K562 (cell line): Measurements from ENCODE around the gene MAK. TPM values are rescaled to one million over a fixed set of nuclear protein-coding genes. Genes with fewer than 3 reads are reported as not detected.

Experiments used
- CTBP1 ChIP-seq: fragments of 450-650 bp; IDR thresholded peaks from 2 replicates; pipeline ENCODE4 v1.6.1; 2016; ENCODE audit warnings: borderline replicate concordance
- FOXK1 ChIP-seq: sonication (generic); formaldehyde crosslinking; IDR thresholded peaks from 2 replicates; pipeline ENCODE4 v1.8.0; 2022; ENCODE audit warnings: missing genetic modification reagents, mild to moderate bottlenecking, borderline replicate concordance
- KDM2B ChIP-seq: fragments of 250-450 bp; sonication (Bioruptor Pico); IDR thresholded peaks from 2 replicates; pipeline ENCODE4 v1.8.0; 2021; ENCODE audit warnings: mild to moderate bottlenecking, moderate library complexity
- NFIX ChIP-seq: fragments of 250-450 bp; sonication (Bioruptor Pico); IDR thresholded peaks from 2 replicates; pipeline ENCODE4 v1.4.0; 2020; ENCODE audit warnings: low read depth, mild to moderate bottlenecking, moderate library complexity
- NR3C1 ChIP-seq: sonication (generic); formaldehyde crosslinking; IDR thresholded peaks from 2 replicates; pipeline ENCODE4 v1.8.1; 2022; ENCODE audit warnings: missing genetic modification reagents
- SAFB ChIP-seq: fragments of 200-400 bp; formaldehyde crosslinking; IDR thresholded peaks from 2 replicates; pipeline ENCODE4 v1.6.1; 2017; ENCODE audit warnings: low read depth, low read length, borderline replicate concordance
- TCF7L2 ChIP-seq: fragments of 150-350 bp; IDR thresholded peaks from 2 replicates; pipeline ENCODE4 v1.6.1; 2016; ENCODE audit warnings: low read depth, mild to moderate bottlenecking, low read length, moderate library complexity
- THRAP3 ChIP-seq: fragments of 450-650 bp; IDR thresholded peaks from 2 replicates; pipeline ENCODE4 v1.6.1; 2016; ENCODE audit warnings: mild to moderate bottlenecking, inconsistent platforms, borderline replicate concordance
- XRCC5 ChIP-seq: fragments of 200-400 bp; formaldehyde crosslinking; IDR thresholded peaks from 2 replicates; pipeline ENCODE4 v1.6.1; 2017; ENCODE audit warnings: low read depth, mild to moderate bottlenecking, low read length
- ZNF324 ChIP-seq: fragments of 250-450 bp; sonication (Bioruptor Pico); IDR thresholded peaks from 2 replicates; pipeline ENCODE4 v1.4.0; 2020; ENCODE audit warnings: mild to moderate bottlenecking
- ZNF785 ChIP-seq: fragments of 250-450 bp; sonication (Bioruptor Pico); IDR thresholded peaks from 2 replicates; pipeline ENCODE4 v1.4.0; 2020; ENCODE audit warnings: mild to moderate bottlenecking
- ZNF79 ChIP-seq: fragments of 250-450 bp; sonication (Bioruptor Pico); IDR thresholded peaks from 2 replicates; pipeline ENCODE4 v1.4.0; 2020; ENCODE audit warnings: low read depth, mild to moderate bottlenecking, moderate library complexity
- polyA plus RNA-seq, 8 experiments: library from polyadenylated mRNA; depleted of rRNA in 4 of 8; stranded (reverse) in 5 of 8; unstranded in 3 of 8; fragments of >200 nt; fragmentation: Nextera tagmentation in 2 of 8; fragmentation: Illumina TruSeq in 1 of 8; extraction: Ambion mirVana in 2 of 8; extraction: Trizol in 1 of 8; gene quantifications; 2 replicates each; pipeline versions ENCODE4 v1.2.1 to v1.2.3, GENCODE V29; 2011 to 2014; ENCODE audit warnings: inconsistent platforms in 1 of 8, missing spikeins in 1 of 8
- total RNA-seq, 7 experiments: library from RNA; depleted of rRNA in 6 of 7; stranded (reverse); fragments of >200 nt in 6 of 7; fragmentation: Illumina TruSeq in 2 of 7; extraction: Trizol in 2 of 7; gene quantifications; 2 replicates each; pipeline versions ENCODE4 v1.2.1 to v1.2.3, GENCODE V29; 2011 to 2021; ENCODE audit warnings: low replicate concordance in 1 of 7
- TF ChIP-seq, protein P1 (sequence below): fragments of 250-450 bp; sonication (Bioruptor Pico); IDR thresholded peaks from 2 replicates; pipeline ENCODE4 v1.5.1; 2021; ENCODE audit warnings: mild to moderate bottlenecking
- TF ChIP-seq, protein P2 (sequence below): IDR thresholded peaks from 2 replicates; pipeline ENCODE4 v1.6.1; 2014; ENCODE audit warnings: antibody characterized with exemption
- TF ChIP-seq, protein P3 (sequence below), 2 experiments: fragments of 450-650 bp in 1 of 2; sonication (generic) in 1 of 2; formaldehyde crosslinking in 1 of 2; IDR thresholded peaks; 2 replicates each; pipeline versions ENCODE4 v1.7.1 to v1.9.0; 2016 to 2022; ENCODE audit warnings: inconsistent platforms in 1 of 2, mild to moderate bottlenecking in 1 of 2, missing genetic modification reagents in 1 of 2

Gene MAK
- total and polyA plus RNA-seq, 9 of the 15 experiments (the other 6 are each of a cell fraction or from before 2014, with no cell fraction given), result 0.25 to 1.1 (median 0.53) TPM

- TF ChIP-seq NFIX (CRISPR knock-in tag) (no peak), THRAP3 (no peak), NR3C1 (CRISPR knock-in tag) (no peak), CTBP1 (peak; percentile 78), SAFB (no peak), TCF7L2 (no peak), FOXK1 (CRISPR knock-in tag) (no peak; the same call in 1 of the 2 replicates), ZNF79 (CRISPR knock-in tag) (no peak), XRCC5 (no peak), ZNF785 (CRISPR knock-in tag) (no peak), KDM2B (CRISPR knock-in tag) (no peak), ZNF324 (CRISPR knock-in tag) (no peak)
- TF ChIP-seq, protein P1, sequence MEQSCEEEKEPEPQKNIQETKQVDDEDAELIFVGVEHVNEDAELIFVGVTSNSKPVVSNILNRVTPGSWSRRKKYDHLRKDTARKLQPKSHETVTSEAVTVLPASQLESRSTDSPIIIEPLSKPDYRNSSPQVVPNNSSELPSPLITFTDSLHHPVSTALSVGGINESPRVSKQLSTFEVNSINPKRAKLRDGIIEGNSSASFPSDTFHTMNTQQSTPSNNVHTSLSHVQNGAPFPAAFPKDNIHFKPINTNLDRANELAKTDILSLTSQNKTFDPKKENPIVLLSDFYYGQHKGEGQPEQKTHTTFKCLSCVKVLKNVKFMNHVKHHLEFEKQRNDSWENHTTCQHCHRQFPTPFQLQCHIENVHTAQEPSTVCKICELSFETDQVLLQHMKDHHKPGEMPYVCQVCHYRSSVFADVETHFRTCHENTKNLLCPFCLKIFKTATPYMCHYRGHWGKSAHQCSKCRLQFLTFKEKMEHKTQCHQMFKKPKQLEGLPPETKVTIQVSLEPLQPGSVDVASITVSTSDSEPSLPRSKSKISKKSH (CRISPR knock-in tag), result no peak
- TF ChIP-seq, protein P2, sequence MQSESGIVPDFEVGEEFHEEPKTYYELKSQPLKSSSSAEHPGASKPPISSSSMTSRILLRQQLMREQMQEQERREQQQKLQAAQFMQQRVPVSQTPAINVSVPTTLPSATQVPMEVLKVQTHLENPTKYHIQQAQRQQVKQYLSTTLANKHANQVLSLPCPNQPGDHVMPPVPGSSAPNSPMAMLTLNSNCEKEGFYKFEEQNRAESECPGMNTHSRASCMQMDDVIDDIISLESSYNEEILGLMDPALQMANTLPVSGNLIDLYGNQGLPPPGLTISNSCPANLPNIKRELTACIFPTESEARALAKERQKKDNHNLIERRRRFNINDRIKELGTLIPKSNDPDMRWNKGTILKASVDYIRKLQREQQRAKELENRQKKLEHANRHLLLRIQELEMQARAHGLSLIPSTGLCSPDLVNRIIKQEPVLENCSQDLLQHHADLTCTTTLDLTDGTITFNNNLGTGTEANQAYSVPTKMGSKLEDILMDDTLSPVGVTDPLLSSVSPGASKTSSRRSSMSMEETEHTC, result no peak
- TF ChIP-seq, protein P3, sequence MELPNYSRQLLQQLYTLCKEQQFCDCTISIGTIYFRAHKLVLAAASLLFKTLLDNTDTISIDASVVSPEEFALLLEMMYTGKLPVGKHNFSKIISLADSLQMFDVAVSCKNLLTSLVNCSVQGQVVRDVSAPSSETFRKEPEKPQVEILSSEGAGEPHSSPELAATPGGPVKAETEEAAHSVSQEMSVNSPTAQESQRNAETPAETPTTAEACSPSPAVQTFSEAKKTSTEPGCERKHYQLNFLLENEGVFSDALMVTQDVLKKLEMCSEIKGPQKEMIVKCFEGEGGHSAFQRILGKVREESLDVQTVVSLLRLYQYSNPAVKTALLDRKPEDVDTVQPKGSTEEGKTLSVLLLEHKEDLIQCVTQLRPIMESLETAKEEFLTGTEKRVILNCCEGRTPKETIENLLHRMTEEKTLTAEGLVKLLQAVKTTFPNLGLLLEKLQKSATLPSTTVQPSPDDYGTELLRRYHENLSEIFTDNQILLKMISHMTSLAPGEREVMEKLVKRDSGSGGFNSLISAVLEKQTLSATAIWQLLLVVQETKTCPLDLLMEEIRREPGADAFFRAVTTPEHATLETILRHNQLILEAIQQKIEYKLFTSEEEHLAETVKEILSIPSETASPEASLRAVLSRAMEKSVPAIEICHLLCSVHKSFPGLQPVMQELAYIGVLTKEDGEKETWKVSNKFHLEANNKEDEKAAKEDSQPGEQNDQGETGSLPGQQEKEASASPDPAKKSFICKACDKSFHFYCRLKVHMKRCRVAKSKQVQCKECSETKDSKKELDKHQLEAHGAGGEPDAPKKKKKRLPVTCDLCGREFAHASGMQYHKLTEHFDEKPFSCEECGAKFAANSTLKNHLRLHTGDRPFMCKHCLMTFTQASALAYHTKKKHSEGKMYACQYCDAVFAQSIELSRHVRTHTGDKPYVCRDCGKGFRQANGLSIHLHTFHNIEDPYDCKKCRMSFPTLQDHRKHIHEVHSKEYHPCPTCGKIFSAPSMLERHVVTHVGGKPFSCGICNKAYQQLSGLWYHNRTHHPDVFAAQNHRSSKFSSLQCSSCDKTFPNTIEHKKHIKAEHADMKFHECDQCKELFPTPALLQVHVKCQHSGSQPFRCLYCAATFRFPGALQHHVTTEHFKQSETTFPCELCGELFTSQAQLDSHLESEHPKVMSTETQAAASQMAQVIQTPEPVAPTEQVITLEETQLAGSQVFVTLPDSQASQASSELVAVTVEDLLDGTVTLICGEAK (IDR thresholded peaks at IDR 0.05), result 0 out of 2 replicates have a peak, but pooled peaks have one; percentile 24
- TF ChIP-seq, protein P3 (CRISPR knock-in tag; IDR thresholded peaks at IDR 0.05), result no peak
These were observed 48.6 kb upstream of the MAK start, which contains the start of gene SYCP2L (continued) for GRCh38 chr6:10886691-10887502.
